Esophagus mucosa (tissue), 1 donor: ENCODE data around the gene POLK. TPM values are rescaled to one million over a fixed set of nuclear protein-coding genes. Genes with fewer than 3 reads are reported as not detected.
A peak's percentile ranks its signal among the peaks of the same experiment; 100 is the strongest.

Source experiments
- ATAC-seq: fragments of 200-7000 bp; cut with Tn5 transposase; one replicate; pipeline ENCODE4 v1.9.1; 2020
- total RNA-seq: library from RNA; stranded (reverse); gene quantifications from one replicate; pipeline ENCODE4 v1.2.4, GENCODE V29; 2023
- donor health status: DM: yes; HTN: yes; CAD: no.

The POLK gene
- total RNA-seq, 1 donor from 2014 or later, result 11.2 TPM

DNA sequence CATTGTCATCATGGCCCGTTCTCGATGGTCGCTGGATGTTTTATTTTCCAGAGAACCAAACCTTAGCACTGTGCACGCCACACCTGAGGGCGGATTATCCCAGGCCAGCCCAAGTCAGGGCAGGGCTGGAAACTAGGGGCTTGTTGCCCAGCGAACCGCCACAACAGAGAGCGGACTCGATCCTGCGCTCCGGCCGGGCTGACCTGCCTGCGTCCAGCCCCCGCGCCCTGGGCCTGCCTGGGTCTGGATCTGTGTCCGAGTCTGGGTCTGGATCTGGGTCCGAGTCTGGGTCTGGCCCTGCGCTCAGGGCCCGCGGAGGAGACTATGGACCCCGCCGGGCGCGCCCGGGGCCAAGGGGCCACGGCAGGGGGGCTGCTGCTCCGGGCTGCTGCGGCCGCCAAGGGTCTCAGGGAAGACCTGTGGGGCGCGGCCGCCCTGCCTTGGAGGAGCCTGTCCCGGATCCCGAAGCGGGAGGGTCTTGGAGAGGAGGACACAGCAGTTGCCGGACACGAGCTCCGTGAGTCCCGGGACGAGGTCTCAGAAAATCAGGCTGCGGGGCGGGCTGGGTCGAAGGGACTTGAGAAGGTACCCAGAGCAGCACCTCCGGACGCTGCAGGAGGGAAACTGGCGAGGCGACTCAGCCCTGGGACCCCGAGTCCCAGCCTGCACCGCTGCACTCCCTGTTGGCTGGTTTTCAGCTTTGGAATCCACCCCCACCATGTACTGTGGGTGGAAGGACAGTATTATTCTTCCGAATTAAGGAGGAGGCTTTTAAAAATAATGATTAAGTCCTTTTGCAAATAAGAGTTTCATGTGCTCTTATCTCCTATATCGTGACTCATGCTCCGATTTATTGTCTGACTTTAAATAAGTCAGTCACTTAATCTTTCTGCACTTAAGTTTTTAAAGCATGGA is 99.9 kb downstream of the POLK start, which contains the start of gene ANKDD1B:
Gene ANKDD1B, plus strand, starts transcription at position 143 of the 915 bp plus-strand sequence. Its CDS starts 182 bp downstream, at position 325.
- ATAC-seq, result peak; percentile 49

DNA sequence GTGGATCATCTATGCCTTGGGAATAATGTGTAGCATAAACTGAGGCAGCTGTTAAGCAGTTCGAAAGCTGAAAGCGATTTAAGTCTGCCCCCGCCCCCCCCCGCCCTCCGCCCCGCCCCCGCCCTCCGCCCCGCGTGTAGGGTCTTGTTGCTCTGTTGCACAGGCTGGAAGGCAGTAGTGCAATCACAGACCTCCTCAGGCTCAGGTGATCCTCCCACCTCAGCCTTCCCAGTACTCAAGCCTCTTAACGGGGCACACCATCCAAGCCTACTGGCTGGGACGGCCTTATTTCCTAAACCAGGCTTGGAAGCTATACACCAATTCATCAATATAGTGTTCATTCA is 100.5 kb downstream of the POLK start:
- ATAC-seq, result peak; percentile 12

DNA sequence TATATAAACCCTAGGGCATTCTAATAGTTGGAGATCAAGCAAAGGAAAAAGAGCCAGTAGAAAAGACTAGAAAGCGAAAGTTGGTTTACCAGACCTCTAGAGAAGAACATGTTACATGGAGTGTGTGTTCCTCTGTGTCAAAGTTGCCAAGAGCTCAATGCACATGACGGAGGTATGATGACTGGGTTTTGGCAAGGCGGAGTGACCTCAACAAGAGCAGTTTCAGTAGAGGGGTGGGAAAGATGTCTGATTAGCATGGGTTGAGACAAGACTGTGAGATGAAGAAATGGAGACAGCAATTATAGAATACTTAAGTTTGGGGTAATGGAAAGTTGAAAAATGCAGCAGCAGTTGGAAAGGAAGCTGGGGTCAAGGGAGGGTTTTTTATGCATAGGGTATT is 101.2 kb downstream of the POLK start:
- no peak for ATAC-seq

DNA sequence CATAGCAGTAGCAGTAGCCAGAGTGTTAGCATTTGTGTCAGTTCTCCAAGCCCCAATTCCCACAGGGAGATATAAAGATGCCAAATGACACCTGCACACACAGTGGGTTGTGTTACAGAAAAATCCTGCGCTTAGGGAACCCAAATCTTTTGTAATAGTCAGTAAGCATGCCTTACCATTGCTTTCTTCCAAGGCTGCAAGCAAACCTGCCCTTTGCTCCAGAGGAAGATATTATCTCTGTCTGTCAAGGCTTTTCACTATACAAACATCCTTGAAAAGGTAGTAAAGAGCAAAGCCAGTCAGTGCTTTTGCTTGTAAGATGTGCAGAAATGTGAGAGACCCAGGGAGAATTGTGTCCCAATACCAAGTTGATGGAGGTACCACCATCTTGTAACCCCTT is 102.5 kb downstream of the POLK start:
- no peak for ATAC-seq

DNA sequence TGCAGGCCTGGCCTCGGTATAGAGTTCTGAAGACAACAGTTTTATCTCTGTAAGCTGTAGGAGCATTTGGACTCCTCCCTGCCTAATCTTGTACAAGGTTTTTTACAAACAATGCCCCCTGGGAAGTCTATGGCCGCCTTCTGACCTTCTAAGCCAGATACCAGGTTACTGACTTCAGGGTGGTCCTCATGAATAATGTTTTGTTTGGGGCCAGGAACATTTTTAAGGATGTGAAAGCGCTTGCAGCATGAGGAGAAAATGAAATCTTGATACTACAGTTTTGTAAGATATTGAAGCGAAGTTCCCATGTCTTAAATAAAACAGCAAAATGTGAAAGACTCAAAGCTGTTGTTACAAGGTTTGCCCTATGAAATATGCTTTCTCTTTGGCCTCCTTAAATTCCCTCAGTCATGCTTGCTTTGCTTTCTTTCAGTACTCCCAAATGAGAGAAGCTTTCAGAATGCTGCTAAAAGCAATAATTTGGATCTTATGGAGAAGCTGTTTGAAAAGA is 104.7 kb downstream of the POLK start:
- ATAC-seq, result no peak

DNA sequence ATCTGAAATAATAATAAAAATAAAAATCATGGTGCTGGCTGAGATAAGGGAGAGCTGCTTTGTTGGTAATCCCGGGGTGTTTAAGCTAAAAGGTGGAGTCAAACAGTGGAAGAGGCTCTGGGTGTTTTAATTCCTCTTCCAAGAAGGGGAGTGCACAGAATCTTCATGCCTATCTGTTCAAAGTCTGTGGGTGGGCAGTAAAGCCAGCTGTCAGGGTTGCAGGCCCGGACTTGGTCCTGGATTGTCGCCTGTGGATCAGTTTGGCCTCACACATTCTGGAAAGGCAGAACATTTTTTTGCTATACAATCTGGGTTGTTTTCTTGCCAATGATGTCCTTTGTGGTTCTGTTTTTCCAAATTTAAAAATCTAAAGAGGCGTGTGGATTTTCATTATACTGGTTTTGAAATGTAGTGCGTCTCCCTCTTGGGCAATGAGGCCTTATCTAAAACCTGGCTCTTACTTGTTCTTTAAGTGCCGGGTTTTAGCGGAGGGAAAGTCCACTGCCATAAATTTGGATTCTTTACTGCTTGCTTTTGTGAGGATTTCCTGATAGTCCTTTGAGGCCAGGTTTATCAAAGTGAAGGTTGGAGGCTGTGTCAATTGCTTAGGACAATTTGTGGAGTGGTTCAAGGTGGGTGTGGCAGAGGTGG is 105.4 kb downstream of the POLK start:
- ATAC-seq, result no peak

DNA sequence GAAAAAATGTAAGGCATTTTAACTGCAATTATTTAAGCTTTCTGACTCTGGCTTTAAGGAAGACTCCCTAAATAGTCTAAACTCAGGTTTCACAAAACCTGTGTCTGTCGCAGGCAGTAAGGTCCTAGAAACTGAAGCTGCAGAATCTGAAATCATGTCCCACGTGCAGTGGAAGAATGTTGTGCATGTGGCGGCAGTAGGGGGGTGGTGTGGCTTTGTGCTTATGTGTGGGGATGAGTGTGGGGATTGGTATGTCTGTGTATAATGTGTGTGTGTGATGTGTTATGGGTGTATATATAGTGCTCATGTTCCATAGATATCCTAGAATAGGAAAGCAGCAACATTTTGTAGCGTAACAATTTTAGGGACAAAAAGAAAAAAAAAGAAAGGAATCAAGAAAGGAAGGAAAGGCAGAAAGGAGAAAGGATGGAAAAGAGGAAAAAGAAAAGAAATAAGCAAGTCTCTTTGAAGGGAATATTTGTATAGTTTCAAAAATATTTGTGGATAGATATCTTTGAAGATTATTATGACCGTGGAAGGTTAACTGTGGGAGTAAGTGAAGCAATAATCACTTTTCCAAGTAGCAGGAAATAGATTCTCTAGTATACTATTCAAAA is 106.2 kb downstream of the POLK start:
- ATAC-seq, result no peak

DNA sequence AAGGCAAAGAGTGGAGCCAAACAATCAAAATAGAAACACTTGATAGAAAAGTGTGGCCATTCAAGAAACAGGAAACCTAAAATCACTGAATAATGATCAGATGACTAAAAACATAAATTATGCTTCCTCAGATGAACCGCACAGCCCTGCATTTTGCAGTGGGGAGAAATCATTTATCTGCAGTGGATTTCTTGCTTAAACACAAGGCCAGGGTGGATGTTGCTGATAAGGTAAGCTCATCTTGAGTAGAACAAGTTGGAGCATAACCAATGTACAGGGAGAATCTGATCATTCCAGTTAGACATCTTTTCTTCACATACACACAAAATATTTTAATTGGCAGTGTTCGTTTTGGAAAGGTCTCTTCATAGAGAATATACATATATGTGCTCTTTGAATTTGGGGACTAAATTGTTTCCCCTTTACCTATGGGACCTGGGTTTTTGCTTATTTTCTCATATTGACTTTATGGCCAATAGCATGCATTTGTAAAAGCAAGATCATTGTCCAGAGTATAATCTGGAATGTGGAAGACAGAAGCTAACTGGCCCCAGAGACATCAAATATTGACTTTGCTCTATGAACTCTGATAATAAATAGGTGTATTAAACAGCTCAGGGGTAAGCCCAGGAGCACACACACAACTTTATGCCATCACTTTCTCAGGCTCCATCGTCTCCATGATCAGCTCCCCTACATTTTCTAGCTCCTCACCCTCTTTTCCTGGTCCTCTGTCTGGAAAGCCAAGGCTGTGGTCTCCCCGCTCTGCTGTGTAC is 108.7 kb downstream of the POLK start:
- no peak for ATAC-seq

DNA sequence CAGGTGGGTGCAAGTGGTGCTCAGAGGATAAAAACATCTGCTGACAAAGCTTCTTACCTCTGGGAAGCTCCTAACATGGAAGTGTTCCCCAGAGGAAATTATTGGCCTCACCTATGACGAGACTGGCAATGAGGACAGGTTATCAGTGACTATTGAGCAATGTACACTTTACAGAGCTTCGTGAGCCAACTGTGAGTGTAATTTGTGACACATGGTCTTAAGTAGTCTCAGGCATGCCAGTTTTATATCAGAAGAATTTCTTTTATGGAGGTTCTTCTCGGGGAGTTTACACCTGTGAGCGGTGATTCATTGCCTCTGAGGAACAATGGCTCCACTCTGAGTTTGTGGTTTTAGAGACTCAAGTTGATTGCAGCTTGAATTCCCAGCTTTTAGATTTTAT is 110.9 kb downstream of the POLK start:
- ATAC-seq, result peak; percentile 96

DNA sequence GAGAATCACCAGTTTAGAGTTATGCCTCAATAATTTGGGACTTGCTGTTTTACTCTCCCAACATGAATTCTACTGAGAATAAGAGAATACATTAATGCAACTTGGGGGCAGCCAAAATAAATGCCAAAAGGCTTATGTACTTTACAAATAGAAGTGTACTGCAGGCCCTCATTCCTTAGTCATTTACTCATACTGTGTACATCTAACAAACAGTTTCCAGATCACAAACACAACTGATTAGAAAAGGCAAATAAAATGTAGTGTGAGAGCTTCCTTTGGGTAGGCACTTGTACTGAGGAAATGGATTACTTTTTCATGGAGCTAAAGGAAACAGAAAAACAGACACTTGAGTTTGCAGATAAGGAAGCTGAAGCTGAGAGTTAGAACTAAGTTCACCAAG is 112.2 kb downstream of the POLK start:
- ATAC-seq, result no peak

DNA sequence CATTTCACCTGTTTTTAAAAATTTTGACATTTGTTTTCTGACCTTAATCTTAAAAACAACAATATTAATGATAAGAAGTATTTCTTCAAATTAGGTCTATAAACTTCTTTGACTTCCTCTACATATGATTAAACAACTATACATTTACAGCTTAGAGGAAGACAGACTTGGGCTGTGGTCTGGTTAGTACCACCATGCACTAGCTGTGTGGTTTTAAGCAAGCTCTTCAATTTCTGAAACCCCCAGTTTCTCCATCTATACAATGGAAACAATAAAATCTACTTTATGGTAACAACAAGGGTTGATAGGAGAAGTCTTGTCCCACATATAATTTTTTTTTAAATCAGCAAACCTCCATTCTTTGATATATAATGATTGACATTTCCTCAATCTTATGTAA is 115.3 kb downstream of the POLK start:
- ATAC-seq, result no peak

DNA sequence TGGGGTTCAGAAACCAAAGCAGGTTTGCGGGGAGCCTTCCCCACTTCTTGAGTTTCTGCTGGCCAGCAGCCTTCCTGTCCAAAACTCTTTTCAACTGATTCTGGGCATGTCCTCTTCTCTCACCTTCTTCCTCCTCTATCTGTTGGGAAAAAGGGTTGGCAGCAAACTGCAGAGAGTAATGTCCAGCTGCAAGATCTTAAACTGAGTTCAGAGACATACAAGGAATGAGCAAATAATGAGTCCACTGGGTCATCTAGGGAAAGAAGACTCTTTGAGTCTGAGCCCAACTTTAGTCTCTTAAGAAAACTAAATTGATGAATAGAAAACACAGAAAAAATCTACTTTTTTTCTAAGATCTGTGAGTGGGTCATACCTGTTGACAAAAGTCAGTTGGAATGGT is 116.1 kb downstream of the POLK start:
- no peak for ATAC-seq

DNA sequence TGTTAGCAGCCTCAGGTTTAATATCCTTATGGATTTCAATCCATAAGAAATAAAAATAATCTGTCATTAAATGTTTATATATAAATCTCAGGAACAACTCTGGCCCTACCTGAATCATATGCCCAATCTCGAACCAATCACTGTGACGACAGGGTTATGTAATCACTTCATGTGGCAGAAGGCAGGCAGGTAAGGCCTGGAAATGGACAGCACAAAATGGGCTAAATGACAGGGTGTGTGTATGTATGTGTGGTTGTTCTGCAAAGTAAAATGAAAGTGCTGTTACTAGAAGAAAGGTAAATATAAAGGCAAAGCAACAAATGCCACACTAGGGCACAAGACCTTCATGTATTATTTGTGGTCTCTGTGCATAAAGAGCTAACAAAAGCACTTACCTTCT is 119.2 kb downstream of the POLK start:
- ATAC-seq, result no peak

DNA sequence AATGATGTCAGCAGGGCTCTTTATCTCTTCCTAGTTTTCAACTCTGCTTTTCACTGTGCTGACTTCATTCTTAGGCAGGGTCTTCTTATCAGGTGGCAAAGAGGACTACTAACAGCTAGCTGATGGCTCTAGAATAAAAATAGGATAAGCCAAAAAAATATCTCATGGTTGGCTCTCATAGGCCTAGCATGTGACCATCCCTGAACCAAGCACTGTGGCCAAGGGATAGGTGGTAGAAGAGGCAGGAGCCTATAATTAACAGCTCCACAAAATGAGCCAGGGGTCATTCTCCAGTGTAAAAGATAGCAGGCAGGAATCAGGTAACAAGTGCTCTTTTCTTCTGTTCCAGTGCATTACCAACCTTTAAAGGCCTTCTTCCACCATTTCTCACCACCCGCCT is 120.6 kb downstream of the POLK start:
- ATAC-seq, result no peak

DNA sequence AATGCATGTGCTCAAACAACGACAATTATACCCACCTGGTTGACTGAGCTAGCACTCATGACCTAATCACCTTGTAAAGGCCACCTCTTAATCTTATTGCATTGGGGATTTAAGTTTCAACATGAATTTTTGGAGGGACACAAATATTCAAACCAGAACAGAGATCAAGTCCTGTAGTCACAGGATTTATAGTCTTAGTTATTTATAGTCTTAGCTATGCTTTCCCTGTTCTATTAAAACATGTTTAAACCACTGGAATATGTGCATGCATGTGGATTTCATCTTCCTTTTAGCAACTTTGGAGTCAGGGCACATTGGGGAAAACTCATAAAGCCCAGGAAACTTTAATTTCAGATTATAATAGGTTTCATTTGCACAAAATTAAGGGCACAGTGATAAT is 126.3 kb downstream of the POLK start:
- ATAC-seq, result no peak

DNA sequence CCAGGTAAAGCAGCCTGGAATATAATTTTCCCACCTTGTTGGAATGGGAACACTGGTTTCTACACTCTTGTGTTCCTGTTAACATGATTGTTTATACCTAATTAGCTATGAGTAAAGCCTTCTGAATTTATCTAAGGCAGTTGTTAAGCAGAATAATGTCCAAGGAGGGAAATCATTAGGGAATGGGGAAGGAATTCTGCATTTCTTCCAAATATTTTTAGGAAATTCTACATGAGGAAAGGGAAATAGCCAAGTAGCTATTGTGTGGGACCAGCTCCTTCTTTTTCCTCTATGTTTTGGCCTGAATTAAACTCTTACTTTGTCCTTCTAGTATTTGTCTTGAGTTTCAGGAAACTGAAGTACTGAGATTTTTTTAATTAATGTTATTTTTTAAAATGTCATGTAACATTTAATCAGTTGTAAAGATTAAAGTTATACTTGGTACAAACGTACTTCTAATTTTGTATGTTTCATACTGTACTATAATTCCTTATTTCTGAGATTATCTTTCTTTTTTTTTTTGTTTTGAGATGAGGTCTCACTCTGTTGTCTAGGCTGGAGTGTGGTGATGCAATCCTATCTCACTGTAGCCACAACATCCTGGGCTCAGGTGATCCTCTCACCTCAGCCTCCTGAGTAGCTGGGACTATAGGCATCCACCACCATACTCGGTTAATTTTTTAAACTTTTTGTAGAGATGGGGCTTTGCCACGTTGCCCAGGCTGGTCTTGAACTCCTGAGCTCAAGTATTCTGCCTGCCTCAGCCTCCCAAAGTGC is 128.0 kb downstream of the POLK start:
- ATAC-seq, result no peak

DNA sequence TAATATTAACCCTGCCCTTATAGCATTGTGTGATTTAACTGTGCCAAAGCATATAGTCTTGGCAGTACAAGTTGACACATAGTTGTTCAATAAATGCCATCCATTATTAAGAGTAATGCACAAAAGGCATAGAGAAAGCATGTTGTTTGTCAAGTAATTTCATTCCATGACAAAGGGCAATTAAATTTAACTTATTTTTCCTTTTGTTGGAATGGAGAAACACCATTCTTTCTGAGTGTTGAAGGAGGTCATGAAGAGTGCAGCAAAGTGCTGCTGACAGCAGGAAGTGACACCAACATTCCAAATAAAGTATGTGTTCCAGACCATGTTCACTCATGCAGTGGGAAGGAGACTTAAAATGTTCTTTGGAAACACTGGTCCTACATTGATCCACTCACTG is 128.7 kb downstream of the POLK start:
- ATAC-seq, result peak; percentile 89

DNA sequence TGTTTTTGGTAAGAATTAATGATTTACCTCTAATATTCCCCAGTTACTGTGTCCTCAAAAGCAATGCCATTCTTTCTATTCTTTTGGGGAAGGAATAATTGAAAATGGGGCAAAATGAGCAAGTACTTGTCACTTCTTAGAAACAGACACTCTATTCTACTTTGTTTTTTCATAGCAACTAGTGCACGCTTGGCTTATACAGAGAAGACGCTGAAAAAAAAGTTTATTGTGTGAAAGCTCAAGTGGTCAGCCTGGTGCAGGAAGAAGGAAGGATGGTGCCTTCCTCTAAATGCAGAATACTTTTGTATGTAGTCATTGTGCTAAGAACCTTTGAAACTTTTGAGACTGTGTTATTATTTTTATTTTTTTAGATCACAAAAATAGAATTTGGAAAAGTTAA is 129.1 kb downstream of the POLK start:
- no peak for ATAC-seq

DNA sequence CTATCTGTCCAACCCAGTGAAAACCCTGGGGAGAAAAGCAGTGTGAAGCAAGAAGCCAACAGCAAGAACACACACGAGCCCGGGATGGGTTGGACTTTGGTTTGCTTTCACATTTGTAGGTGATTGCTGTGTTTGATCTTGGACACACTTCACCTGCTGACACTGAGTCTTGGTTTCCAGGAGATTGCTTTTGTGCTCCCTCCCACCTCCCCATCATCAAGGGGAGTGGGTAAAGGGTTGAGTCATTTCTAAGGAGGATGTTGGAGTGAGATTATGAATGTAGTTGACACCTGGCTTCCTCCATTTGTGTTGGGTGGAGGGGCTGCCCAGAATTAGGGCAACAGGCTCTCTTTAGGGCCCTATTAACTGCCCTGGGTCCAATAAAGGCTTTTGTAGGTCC is 137.0 kb downstream of the POLK start:
- ATAC-seq, result no peak
